ENCODE data around the gene RACGAP1.
"Not testable (repeated sequence)": the region's sequence is repeated elsewhere in the genome, so short reads cannot be mapped to it uniquely, and the experiment has no call there.

The RACGAP1 gene

DNA sequence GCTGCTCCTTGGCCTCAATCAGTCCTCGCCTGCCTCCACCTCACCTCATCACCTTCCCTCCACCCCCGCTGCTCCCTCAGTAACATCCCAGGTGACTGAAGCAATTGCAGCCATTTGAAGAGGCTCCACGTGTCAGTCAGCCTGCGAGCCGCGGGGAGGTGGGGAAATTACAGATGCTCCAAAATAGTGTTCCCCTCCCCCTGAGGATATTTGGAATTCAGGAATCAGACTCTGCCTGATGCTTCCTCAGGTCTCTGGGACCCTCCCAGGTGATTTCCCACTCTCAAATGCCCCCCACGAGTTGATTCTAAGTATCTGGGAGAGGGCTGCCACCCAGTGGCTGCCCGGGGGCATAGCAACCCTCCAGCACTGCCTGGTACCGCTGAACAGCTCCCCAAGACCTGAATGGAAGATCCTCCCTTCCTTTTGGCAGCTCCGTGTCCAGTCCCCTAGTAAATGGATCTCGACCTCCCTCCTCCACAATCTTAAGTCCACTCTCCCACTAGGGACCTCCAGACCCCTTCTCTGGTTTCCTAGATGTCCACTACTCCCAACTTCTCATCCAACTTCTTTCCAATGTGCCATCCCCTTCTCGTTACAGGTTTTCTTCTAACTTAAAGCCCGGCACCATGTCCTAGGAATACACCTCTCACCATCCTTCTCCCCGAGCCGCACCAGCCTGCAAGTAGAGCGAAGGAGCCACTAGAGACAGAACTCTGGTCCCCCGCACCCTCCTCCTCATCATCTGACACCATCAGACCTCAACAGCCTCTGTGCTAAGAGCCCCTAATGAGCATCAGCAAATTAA lies 30.7 kb upstream of the RACGAP1 start:
- peak; percentile 67 for DNase-seq

DNA sequence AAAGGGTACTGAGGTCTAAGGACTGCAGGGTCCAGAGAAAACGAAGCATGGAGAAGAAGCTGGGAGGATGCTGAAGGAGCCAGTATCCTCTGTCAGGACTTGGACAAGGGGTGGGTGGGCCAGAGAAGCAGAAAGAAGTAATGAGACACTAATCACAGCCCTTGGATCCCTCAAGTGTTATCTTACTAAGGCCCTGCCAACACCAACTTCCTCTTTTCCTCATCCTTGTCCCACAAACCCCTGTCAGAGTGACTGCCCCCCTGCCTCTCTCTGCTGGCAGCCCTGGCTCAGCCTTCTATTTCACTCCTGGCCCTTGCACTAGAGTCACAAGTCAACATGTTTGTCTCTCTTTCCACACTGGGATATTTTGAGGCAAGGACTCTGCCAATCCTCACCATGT lies 28.3 kb upstream of the RACGAP1 start:
- no peak for DNase-seq

DNA sequence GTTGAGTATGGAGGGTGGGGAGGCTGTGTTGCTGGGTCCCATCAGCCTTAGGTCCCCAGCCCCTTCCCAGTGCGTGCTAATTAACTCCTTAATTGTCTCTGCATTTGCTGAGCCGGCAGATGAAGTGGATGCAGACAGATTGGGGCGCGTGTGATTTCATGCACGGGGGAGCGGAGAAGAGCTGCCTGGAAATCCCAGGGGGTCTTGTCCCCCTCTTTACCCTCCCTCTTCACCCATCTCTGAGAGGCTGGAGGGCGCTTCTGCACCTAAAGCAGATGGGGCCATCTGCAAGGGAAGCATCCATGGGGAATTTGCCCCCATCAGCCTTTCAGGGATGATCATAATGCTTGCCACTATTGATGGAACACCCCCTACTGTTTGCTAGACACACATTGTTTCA lies 27.7 kb upstream of the RACGAP1 start:
- DNase-seq: no peak

DNA sequence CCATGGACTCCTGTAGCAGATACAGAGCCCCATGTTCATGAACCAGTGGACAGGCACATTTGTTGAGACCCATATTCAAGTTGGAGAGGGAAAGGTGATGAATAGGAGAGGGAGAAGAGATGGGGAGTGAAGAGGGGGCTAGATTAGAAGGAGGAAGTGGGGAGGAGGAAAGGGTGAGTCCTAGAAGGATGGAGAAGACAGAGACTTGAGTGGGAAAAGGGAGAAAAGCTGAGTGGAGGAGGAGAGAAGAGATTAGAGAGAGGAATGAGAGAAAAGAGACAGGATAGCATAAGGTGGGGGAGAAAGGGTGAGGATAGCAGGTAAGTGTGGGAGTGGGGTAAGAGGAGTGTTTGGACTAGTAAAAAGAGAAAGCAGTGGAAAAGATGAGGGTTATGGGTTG lies 27.2 kb upstream of the RACGAP1 start:
- no peak for DNase-seq

DNA sequence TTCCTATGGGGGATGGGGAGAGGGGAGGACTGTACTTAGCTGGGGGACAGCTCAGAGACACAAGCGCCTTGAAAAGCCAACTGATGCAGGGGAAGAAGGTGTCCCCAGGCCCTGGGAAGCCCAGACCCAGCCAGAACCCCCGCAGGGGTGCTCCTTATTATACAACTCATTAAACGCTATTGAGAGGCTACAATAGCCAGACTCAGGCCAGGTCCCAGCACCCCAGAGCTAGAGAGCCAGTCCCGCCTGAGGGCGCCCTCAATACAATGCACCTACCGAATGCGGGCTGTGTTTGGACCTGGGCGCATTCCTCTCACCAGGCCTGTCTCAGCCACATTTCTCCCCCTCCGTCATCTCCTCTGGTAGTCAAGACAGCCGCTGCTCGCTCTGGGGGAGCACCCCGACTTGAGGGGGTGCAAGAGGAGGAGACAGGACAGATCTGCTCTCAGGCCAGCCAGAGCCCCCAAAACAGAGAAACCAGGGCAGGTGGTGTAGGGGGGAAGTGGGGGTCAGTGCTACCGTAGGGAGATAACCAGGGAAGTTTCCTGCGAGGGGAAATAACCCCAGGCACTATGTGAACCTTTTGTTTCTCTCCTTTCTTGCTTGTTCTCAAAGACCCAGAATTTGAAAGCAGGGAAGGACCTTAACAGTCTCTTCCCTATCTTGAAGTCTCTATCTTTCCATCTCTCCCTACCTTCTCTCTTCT lies 26.0 kb upstream of the RACGAP1 start:
- no peak for DNase-seq

DNA sequence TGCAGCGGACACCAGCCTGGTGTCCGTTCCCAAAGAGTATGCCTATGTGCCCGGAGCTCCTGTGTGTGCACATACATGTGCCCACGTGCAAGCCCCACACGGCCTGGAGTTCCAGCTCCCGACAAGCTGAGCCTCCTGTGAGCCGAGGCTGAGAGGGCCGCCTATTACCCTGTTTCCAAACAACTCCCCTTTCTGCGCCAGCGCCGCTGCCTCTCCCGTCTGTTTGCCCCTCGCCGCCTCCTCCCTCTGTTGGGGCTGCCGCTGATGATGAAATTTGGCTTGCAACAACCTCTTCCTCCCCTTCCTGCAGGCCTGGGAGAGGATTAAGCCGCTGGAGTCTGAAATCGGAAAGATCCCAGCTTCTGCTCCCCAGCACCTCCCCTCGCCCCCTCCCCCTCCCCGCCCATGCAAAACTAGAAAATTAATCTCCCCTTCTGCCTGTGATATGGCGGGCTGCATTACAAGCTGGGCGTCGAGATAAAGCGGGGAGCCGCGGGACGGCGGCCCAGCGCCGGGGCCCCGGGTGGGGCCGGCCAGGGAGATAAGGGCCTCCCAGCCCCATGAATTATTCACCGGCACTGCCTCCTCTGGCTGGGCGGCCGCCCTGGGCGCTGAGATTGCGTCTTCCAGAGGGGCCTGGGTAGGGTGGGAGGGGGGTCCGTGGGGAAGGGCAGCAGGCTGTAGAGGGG lies 25.3 kb upstream of the RACGAP1 start:
- no peak for DNase-seq

DNA sequence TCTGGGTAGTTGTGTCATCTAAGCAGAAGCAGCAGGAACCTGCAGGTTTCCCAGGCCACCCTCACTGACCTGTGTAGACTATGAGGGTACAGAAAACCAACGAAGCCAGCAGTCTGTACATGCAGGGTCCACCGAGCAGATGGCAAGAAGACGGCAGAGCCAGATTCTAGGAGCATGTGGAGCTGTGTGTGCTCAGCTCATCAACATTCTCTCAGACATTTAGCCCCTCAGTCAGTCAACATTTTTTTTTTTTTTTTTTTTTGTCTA lies 24.8 kb upstream of the RACGAP1 start:
- no peak for DNase-seq

DNA sequence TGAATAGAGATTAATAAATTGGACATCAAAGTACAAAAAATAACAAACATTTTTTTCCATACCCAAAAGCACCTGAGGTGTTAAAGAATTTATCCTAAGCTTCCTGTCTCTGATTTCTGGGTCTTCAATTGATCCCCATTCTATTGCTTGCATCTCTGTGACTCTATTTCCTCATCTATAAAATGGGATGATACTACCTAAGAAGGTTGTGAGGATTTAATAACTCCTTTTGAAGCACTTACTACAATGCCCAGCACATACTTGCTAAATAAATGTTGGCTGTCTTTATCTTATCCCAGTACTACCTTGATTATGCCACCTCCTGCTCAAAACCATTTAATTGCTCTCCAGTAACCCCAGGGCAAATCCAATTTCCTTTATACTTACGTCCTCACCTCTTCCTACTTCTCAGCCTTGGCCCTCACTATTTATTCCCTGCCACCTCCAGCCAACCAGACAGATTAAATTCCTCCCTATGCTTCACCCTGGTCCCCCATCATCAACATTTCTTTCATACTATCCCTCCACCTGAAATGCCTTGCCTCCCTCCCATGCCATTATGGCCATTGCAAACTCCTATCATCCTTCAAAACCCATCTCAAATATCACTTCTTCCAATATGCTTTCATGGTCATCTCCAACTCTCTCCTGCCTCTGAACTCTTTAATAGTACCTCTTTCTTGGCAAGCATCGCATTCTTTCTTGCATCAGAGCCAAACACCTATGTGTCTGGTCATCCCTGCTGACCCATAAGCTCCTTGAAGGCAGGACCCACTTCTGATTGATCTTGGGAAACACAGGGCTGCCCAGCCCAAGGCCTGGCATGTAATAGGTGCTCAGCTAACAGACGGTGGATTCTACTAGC lies 24.2 kb upstream of the RACGAP1 start:
- DNase-seq: no peak

DNA sequence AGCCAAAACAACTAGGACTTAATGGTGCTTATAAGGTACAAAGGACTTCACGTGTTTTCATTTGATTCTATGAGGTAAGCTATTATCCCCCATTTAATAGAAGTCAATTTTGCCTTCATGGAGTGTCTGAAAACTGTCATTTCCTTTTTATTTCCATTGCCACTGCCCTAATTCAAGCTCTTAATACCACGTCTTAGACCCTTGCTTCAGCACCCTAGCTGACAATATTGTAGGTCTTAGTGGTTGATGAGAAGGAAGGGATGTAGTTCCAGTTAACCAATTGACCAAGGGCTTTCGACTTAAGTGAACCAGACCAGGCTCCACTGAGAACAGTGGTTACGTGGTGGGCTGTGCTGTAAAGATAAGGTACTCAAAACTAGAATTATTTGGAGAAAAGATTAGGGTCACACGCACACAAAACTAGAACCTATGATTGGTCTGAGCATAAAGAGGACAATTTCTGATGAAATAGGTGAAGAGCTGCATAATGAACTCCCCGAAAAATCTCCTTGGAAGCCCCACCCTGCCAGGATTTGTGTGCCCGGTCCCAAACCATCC lies 22.5 kb upstream of the RACGAP1 start:
- no peak for DNase-seq

DNA sequence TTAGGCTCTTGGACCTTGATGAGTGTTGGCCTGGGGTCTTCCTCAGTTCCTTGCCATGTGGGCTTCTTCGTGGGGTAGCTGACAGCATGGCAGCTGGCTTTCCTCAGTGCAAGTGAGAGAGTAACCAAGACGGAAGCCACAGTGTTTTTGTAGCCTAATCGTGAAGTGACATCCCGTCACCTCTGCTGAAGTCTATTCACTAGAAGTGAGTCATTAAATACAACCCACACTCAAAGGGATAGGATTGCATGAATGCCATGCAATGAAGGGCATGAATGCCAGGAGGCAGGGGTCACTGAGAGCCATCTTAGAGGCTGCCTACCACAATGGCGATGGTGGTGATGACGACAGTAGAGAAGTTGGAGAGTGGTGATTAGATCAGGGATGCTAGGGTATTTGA lies 18.6 kb upstream of the RACGAP1 start:
- DNase-seq: no peak

DNA sequence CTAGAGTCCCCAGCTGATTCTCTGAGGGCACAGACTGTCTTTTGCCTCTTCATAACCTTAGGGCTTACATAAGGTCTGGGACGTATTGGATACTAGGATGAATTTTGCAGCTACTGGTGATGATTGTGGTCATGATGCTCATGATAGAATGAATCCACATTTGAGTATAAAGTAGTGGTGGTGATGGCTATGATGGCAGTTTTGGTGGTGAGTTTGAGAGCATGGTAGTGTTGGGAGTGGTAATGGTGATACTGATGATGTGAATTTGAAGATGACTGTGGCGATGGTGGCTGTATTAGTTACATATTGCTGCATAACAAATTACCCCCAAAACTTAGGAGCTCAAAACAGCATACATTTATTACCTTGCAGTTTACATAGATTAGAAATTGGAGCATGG lies 18.0 kb upstream of the RACGAP1 start:
- DNase-seq: no peak

DNA sequence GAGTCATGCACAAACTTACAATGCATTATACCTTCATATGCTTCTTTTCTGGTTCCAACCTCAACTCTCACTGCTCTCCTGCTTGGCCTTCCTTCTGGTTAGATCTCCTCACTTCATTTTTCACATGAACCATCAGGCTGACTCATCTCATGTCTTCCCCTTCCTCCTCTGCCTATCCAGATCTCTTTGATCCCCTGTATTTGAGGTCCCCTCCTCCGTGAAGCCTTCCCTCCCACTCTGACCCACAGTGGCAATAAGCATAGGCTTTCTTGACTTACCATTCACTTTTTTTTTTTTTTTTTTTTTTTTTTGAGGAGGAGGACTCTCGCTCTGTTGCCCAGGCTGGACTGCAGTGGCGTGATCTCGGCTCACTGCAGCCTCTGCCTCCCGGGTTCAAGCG lies 17.4 kb upstream of the RACGAP1 start:
- DNase-seq: no peak

DNA sequence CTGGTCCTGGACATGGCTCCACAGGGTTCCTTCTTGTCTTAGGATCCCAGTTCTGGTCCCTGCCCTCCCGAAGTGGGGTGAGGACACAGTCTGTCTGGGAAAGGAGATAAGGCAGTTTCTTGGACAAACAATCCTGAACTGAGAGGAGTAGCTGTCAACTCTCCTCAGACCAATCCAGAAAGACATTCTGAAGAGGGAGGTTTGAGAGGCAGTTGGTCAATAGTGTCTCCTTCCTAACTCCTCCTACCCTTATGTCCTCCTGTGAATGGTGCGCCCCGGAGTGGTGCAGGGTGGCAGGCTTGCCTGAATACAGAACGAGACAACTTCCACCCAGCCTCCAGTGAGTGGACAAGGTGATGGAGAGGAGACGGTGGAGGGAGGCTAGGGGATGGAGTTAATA lies 16.7 kb upstream of the RACGAP1 start:
- no peak for DNase-seq

DNA sequence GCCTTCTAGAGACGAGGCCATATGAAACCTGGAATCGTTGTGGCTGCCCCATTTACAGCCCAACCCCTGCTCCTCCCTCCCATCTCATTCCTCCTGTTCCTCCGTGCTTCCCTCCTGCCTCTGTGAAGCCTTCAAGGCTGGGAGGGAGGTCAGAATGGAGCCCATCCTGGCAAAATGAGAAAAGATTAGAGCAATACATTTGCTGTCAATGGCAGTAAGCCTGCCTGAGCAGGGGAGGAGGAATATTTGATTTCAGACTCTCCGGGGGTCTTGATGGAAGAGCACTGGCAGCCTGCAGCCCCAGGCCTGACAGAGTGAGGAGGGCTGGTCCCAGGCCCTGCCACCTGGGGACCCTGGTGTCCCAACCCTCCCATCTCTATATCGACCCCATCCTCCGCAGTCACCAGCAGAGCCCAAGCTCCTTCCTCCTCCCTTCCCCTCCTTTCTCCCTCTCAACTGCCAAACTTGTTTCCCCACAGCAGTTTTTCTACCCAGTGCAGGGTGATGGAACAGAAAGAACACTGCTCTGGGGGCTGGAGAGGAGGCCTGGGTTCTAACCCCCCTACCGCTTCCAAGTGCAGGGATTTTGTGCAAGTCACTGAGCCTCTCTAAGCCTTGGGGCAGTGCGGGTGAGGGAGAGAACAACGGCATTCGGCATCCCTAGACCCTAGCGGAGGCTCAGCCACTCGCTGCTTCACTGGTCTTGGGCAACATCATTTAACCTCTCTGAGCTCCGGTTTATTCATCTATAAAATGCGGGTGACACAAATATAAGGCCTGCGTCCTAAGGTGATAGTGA lies 16.0 kb upstream of the RACGAP1 start:
- DNase-seq: no peak

DNA sequence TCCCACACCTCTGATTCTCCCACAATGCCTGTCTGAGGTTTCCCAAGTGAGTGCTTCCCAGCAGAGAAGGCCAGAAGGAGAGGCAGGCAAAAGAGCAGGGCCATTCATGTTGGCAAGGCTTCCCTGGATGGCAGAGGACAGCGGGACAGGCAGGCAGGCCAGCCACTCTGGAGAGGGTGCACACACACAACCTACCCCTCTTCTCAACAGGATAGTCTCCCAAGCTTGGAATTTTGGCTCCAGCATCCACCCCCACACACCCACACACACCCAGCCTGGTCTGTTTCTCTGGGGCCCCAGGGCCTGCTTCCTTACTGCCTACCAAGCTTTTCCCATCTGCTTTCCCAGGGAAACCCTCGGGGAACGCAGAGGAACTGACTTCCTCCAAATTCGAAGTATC lies 15.4 kb upstream of the RACGAP1 start:
- DNase-seq: no peak

DNA sequence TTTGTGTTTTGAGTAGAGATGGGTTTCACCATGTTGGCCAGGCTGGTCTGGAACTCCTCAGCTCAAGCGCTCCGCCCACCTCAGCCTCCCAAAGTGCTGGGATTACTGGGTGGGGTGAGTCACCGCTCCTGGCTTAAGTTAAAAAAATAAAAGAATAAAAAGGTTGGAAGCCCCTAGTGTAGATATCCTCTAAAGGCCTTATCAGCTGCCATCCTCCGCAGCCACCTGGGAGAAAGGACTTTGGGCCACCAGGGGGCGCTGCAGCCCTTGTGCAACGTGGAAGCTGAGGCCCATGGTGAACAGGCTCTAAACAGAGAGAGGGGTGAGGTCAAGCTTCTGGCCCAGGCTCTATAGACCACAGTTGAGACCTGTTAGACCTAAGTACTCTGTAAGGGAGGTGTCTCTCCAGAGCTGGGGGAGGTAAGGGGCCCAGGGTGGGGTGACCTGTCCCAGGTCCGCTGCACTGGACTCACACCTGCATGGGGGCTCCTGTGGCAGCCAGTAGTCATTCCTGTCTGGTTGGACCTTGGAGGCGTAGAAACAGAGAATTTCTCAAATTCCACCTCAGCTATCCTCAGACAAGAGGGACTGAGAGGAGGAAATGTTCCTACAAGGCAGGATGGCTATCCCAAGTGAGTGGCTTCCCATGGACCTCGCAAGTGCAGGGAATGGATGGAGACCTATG lies 14.0 kb upstream of the RACGAP1 start:
- DNase-seq: peak; percentile 90

DNA sequence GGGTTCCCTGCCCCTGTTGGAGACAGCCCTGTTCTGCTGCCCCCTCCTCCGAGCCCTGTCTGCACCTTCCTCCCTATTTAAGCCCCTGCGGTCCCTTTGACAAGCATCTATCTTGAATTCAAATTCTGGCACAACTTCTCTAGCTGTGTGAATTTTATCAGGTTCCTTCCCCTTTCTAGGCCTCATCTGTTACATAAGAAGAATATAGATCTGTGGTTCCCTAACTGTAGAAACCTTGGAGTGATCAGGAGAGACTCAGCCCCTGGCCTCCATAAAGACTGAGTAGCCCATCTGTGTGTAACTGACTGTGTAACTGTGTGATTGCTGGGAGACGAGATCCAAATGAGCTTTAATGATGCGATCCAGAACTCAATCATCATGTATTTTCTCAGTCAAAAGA lies 13.0 kb upstream of the RACGAP1 start:
- no peak for DNase-seq

DNA sequence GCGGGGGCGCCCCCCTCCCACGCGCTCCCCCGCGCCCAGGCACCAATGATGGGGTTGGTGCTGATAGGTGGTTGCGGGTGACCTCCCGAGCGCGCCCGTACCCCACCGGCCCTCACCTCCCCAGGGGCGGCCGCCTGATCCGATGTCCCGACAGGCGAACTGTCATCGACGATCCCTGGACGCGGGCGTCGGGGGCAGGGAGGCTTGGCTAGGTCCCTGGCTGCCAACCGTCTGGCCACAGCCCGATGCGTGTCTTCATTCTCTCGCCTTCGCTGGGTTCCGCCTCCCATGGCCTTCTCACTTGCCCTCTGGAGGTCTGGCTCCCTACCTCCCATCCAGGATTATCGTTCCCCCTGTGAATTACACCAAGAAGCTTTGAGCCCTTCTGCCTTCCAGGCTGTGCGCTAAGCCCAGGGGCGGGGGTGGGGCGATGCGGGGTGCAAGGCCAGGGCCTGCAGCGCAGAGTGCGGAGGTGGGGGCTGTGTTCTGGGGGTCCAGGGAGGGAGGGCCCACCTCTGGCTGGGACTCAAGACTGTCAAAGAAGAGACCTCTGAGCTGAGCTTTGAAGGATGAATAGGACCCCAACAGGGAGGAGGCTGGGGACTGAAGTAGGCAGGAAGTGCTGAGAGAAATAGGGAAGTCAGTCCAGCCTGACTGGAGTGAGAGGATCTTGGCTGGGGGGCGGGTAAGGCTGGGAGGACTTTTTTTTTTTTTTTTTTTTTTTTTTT lies 7.7 kb upstream of the RACGAP1 start:
- DNase-seq: no peak

DNA sequence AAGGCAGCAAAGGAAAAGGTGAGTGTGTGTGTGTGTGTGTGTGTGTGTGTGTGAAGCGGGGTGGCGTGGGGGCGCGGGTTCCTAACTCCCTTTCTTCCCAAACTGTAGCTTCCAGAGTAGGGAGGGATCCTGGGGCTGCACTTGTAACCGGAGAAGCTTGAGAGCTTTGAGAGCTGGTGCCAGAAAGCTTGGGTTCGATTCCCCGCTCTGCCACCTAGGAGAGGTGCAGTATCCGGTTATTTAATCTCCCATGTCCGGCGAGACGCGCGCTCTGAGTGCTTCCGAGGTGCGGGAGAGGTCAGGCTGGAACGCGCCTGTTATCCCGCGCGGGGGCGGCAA lies 7.2 kb upstream of the RACGAP1 start:
- no peak for DNase-seq

DNA sequence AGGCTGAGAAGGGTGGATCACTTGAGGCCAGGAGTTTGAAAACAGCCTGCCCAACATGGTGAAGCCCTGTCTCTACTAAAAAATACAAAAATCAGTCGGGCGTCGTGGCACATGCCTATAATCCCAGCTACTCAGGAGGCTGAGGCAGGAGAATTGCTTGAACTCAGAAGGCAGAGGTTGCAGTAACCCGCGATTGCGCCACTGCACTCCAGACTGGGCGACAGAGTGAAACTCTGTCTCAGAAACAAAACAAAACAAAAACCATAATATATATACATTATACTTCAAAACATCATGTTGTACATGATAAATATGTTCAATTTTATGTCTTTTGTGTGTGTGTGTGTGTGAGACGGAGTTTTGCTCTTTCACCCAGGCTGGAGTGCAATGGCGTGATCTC lies 5.2 kb upstream of the RACGAP1 start:
- DNase-seq: not testable (repeated sequence)

DNA sequence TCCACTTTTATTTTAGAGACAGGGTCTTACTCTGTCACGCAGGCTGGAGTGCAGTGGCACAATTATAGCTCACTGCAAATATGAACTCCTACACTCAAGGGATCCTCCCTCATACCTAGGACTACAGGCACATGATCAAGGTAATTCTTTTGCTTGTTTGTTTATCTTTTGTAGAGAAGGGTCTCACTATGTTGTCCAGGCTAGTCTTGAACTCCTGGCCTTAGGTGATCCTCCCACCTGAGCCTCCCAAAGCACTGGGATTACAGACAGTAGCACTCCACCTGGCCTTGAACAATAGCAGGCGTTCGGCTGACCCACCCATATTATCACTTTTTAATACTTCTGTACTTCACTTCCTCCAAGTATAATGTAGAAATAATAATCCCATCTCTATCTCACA lies 1.4 kb upstream of the RACGAP1 start:
- no peak for DNase-seq

All from CD4-positive, alpha-beta T cell treated with Interleukin-17A for 4 hours (primary cell).